HG03457 (cell line): ENCODE results near the gene ANKRD53.
"Not testable (repeated sequence)": the region's sequence is repeated elsewhere in the genome, so short reads cannot be mapped to it uniquely, and the experiment has no call there.

Experiments
- ATAC-seq: cut with Tn5 transposase; IDR thresholded peaks from one replicate; pipeline ENCODE4 v1.9.1; 2021; ENCODE audit warnings: moderate number of reproducible peaks; ENCODE audit not compliant: unreplicated experiment

The ANKRD53 gene

DNA sequence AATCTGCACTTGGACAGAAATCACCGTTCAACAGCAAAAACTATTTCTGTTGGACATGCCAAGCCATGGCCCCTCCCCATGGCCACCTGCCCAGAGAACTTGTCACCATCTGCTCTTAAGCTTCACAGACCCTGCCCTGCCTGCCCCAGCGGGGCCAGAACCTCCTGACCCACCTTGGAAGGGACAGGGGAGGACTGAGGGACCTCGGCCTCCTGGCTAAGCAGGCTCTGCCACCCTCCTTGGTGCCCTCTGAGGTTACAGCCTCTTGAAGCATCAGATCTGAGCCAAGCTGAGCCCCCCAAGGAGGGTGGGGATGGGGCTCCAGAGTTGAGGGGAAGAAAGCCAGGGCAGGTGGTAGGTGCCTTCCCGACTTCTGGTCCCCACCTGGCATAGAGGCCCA lies 9.7 kb downstream of the ANKRD53 start:
- no peak for ATAC-seq

DNA sequence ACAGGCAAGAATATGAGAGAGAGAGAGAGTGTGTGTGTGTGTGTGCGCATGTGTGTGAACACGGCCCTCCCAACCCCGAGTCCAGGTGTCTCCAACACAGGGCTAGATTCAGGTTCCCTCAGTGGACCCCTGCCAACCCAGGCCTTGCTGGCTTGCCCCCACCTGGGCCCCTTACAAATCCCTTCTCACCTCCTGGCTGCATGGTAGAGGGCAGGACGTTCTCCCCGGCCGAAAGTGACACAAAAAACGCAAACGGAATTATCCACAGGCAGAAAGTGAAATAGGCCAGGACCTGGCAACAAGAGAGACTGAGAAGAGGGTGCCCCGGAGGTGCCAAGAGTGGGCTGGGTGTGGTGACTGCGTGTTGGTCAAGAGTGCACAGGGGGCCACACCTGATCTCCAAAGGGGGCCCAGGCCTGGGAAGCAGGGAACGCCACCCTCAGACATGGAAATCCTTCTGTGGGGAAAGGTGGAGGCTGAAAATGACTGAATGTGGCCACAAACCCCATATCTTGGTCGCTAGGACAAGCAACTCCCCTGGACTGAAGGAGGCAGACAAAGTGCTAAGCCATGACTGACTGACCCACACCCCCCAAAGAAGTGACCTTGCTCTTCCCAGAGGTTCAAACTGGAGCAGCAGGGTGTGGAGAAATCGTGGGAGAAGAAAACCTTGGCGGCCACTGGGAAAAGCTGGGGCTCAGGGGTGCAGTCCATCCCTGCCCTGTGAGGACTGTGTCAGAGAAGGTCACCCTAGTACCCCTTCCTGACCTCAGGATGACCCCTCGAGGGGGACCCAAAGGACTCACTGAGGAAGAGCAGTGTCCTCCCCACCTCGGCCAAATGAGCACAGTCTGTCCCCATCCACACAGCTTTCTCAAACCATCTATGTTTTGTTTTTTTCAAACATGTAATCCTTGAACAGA lies 10.6 kb downstream of the ANKRD53 start:
- ATAC-seq: no peak

GRCh38 chr2:70990216-70990615 lies 11.8 kb downstream of the ANKRD53 start:
- ATAC-seq: no peak

GRCh38 chr2:70991142-70991541 lies 12.7 kb downstream of the ANKRD53 start:
- no peak for ATAC-seq

GRCh38 chr2:70991742-70992141 lies 13.3 kb downstream of the ANKRD53 start:
- no peak for ATAC-seq

GRCh38 chr2:70992945-70993853 lies 14.8 kb downstream of the ANKRD53 start:
- no peak for ATAC-seq

GRCh38 chr2:70994009-70994698 lies 15.7 kb downstream of the ANKRD53 start:
- ATAC-seq: no peak

DNA sequence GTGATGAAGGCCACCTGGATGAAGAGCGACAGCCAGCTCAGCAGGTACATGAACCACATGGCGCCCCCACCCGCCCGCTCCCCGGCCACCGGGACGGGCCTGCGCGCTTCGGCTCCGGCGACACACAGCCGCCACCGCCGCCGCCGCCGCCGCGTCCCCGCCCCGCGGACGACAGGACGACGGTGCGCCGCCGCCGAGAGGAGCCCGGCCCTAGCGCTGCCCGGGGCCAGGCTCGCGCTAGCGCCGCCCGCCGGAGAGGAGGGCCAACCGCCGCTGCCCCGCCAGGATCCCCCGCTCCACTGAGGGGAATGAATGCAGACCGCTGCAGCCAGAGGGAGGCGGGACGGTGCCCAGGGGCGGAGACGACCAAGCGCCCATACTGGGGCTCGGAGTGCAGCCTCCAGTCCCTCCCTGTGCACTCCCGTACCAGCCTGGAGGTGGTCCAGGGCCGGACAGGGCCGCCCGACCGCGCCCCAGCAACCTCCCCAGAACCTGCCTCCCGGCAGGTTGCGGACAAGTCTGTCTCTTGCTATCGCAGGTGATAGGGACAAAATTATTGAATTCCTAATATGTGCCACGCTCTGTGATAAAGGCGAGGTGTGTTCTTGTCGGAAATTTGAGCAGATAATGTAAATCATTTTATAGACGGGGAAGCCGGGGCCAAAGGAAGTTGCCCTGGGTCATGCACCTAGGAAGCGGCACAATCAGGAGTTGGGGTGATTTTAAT lies 16.4 kb downstream of the ANKRD53 start, which contains the start of gene TEX261:
Gene TEX261, minus strand, starts transcription at position 175 of the 727 bp plus-strand sequence. Its CDS starts 116 bp downstream, at position 59.
- peak; percentile 94 for ATAC-seq

DNA sequence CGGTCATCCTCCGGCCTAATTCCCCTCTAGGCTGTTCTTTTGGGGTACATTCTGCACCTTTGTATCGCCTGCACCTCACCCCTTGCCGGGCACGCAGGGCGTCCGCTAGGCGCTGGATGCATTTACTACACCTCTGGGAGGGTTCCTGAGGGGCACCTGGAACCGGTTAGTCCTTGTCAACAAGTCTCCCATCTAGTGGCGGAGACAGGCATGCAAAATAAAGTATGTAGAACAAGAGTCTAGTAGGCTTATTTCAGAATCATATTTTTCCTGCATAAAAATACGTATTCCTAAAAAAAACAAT lies 16.9 kb downstream of the ANKRD53 start:
- ATAC-seq: no peak

- not testable (repeated sequence) for ATAC-seq
Measured at GRCh38 chr2:70998885-70999284, 20.5 kb downstream of the ANKRD53 start.

- no peak for ATAC-seq
Measured at GRCh38 chr2:70999362-70999761, 20.9 kb downstream of the ANKRD53 start.

GRCh38 chr2:70999931-71000330 lies 21.5 kb downstream of the ANKRD53 start:
- not testable (repeated sequence) for ATAC-seq

- peak; percentile 83 for ATAC-seq
Measured at GRCh38 chr2:71000780-71001591, 22.6 kb downstream of the ANKRD53 start.

- ATAC-seq: no peak
Measured at GRCh38 chr2:71001592-71001927, 23.1 kb downstream of the ANKRD53 start.

DNA sequence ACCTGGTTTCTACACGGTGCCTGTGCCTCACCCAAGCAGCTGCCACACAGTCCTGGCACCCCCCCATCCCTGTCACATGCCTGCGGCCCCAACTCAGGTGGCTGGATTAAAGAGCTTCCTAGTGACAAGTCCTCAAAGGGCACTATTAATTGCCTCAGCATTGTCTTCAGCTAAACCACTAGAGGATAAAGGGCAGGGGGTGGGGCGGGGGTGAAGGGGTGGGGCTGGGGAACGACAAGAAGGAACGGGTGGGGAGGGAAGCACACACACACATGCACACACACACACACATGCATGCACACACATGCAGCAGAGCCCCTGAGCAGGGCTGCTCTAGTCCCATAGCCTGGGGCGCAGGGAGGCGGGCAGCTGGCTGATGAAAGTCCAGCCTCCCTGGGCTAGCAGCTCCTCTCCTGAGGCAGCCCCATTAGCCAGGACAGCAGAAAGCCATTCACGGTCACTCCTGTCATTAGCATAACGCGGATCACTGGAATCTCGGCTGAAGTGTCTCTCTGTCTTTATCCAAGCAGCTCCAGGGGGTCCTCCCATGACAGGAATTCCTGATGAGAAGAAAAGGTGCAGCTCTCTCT lies 23.6 kb downstream of the ANKRD53 start:
- no peak for ATAC-seq

GRCh38 chr2:71003396-71003795 lies 25.0 kb downstream of the ANKRD53 start:
- no peak for ATAC-seq

DNA sequence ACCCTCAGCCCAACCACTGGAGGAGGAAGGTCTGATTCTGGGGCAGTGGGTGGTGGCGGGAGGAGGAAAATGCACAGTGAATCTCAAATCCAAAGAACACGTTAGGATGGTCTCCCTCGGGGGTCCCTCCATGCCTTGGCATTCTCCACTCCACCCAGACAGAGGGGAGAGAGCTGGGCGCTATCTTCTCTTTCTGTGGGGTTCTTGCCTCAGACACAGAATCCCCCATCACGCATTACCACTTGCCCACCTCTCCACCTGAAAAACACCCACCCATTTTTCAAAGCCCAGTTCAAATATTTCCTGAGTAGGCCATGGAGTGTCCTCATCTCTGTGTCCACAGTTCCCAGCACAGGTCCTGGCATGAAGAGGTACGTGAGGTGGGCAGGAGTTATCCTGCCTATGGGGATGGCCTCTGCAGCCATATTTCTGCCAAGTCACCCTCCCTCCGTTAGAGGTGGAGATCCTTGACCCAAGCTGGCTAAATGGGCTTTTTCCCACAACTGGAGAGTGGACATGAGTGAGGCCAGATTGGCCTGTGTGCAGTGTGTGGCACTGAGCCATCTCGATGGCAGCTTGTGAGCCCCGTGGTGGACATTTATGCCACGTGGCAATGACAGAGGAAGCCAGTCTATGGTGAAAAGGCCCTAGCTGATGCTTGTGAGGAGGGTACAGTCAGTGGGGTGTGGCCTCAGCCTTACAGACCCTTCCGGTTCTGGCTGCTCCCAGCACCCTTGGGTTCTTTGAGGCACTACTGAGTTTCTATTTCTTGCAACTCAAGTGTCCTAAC lies 25.7 kb downstream of the ANKRD53 start:
- no peak for ATAC-seq

DNA sequence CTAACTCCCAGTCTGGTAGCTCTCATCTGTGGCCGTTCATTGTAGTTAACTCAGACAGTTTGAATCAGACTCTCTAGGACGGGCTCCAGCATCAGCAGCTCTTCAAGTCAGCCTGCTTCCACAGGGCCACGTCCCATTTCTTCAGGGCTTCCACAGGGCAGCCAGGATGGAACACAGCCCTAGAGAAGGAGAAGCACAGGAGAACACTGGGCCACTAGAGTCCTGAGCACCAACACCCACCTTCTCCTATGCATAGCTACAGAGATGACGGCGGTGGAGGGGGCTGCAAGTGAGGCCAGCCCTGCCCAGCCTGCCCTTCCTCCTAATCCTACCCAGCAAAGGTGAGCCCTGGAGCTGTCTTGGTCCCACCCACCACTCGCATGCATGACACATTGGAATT lies 26.4 kb downstream of the ANKRD53 start:
- no peak for ATAC-seq
